NCI-H146 treated with DMSO at 0.1 percent for 48 hours (cell line): Measurements from ENCODE around the gene FURIN.
"Not testable (repeated sequence)": the region's sequence is repeated elsewhere in the genome, so short reads cannot be mapped to it uniquely, and the experiment has no call there.

Experiments
- DNase-seq: peaks from one replicate; lab custom pipeline; 2025; ENCODE audit not compliant: unreplicated experiment; lab: John Stamatoyannopoulos, UW

FURIN gene

DNA sequence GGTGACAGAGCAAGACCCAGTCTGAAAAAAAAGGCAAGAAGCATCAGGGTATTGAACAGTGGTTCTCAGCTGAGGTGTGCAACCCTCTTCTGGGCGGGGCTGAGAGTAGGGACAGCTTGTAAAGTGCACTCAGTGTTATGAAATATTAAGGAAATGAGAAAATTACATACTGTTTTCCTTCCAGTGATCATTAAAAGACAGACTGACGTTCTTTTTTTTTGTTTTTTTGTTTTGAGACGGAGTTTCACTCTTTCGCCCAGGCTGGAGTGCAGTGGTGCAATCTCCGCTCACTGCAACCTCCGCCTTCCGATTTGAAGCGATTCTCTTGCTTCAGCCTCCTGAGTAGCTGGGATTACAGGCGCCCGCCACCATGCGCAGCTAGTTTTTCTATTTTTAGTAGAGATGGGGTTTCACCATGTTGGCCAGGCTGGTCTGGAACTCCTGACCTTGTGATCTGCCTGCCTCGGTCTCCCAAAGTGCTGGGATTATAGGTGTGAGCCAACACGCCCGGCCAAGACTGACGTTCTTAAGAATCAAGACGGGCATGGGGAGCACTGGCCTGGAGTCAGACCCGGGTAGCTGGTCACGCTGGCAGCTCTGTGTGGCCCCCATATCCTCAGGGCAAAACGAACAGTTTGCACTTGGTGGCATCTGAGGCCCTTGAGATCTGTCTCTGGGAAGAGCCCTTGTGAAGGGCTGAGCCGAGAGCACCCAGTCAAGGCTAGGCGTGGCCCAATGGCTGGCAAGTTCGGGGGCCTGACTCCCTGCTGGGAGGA lies 46.1 kb downstream of the FURIN start:
- DNase-seq: no peak

DNA sequence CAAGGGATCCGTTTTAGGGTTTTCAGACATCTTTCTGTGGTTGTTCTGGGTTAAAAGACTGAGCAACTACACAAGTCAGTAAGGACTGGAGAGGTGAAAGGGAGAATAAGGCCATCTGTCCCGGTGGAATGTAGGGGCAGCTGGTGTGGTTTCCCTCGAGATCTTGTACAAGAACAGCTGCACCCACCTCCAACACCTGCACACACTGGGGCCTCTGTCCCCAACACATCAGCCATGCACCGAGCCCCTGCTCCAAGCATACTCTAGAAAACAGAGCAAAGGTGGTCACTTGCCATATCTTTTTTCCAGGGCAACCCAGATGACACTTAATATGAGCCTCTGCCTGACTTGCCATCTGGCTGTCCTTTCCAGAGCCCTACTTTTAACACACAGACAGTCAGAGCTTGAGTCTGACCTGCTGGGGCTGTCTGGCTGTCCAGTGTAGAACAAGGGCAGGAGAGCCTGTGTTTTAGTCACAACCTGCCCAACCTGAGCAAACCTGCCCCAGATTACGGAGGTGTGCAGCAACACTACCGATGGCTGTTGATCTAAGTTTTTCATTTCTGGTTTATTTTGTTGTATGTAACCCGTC lies 46.9 kb downstream of the FURIN start:
- no peak for DNase-seq

DNA sequence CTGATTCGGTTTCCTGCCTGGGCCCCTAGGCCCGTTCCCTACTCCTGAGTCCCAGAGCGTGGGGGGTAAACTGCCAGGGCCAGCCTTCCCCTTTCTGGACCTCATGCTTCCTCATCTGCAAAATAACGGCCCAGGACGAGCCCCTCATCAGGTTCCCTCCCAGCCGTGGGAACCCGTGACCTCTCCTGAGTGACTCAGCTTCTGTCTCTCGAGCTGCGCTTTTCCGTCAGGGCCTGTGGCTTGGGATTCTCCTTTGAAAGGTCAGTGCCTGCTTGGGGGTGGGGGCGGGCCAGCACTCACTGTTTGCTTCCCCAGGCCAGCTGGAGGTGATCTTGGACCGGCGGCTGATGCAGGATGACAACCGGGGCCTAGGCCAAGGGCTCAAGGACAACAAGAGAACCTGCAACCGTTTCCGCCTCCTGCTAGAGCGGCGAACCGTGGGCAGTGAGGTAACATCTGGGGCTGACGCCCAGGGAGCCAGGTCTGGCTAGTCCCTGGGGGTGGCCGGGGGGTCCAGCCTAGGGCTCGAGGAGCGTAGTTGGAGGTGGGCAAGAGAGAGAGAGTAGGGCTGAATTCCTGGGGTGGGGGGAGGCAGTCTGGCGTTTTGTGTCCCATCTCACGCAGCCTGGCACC lies 47.5 kb downstream of the FURIN start:
- DNase-seq: no peak

DNA sequence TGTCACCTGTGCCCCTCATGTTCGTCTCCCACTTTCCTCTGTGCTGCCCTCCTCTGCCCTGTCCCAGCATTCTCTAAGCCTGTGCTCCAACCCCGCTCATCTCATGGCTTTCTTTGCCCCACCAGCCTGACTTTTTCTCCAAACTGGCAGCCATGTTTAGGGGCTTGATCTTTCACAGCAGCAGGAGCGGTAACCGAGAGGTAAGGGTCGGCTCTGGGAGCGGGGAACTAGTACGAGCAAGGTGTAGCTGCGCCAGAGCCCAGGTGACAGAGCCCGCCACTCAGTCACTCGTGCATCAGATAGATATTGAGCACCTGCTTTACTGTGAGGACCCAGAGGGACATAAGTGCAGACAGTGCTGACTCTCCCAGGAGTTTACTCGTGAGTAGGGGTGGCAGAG lies 48.1 kb downstream of the FURIN start:
- no peak for DNase-seq

DNA sequence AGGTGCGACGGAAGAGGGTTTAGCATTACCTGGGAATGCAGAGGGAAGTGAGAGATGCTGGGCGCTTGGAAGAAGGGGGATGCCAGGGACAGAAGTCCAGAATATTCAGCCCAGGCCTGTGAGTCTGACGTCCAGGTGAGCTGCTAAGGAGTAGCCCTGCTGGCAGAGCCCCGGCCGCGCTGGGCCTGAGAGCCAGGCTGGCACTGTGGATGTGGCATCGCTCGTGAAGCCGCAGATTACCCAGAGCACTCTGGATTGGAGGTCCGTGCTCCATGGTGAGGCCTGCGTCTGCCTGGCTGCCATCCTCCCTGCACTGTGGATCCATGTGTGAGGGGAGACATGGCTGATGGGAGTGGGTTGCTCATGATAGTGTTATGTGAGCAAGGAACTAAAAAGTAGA lies 49.2 kb downstream of the FURIN start:
- no peak for DNase-seq

DNA sequence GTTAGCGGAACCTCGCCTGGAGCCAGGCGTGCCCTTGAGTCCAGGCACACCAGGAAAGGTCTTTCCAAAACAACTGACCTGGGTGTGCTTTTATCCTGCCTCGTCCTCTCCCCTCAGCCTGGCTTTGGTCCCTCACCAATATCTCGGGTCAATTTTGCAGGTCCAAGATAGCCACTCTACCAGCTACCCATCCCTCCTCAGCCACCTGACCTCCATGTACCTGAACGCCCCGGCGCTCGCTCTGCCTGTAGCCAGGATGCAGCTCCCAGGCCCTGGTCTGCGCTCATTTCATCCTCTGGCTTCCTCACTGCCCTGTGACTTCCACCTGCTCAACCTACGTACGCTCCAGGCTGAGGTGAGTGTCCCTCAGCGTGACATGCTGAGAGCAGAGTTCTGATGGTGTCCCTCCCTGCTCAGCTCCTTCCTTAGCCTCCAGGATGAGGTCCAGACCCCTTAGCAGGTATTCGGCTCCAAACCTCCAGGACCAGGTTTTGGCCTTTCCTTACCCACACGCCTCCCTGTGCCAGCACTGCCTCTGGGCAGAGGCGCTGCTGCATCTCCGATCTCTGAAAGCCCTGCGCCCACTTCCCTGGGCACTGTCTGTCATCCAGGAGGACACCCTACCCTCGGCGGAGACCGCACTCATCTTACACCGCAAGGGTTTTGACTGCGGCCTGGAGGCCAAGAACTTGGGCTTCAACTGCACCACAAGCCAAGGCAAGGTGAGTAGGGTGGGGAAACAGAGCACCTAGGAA lies 49.8 kb downstream of the FURIN start:
- no peak for DNase-seq

DNA sequence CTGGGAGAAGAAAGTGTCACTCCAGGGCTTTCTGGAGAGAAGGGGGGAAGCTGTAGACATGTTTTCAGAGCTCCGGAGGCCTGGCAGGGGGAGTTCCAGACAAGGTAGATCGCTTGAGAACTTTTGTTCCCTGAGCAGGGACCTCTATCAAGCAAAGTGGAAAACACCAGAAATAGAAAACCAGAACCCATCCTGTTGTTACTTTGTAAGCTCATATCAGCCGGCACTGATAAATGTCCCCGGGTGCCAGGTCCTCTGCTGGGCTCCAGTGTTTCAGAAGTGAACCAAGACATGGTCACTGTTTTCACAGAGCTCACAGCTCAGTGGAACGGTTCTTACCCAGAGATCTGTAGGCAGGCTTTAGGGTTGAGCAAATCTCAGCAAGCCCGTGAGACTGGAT lies 50.4 kb downstream of the FURIN start:
- no peak for DNase-seq

DNA sequence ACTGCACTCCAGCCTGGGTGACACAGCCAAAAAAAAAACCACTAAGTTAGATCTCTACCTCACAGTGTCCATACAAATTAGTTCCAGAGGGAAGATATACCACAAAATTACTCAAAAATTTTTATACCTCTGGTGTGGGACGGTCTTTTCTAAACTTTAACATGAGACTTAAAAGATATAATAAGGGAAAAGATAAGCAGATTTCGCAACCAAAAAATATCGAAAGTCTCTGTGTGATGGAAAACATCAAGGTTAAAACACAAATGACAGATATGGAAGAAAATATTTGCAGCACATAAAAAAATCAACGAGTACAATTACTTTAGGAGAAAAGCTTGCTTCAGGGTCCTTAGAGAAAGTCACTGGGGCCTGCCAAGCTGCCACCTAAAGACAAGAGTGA lies 53.5 kb downstream of the FURIN start:
- DNase-seq: no peak

DNA sequence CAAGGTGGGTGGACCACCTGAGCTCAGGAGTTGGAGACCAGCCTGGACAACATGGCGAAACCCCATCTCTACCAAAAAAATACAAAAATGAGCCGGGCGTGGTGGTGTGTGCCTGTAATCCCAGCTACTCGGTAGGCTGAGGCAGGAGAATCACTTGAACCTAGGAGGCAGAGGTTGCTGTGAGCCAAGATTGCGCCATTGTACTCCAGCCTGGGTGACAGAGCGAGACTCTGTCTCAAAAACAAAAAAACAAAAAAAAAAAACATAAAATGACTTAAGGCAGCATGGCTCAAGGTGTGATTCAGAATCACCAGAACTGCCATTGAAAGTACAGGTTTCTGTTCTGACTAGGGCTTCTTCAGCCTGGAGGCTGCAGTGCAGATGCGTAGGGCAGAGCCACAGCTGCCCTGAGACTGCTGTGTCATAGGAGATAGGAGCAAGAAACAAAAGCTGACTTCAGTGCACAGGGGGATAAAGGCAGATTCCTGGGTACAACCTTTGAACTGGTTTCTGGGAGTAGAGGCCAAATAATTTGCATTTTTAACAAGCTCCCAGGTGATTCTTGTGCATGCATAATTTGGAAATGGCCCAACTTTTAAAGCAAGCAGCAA lies 54.4 kb downstream of the FURIN start:
- not testable (repeated sequence) for DNase-seq

DNA sequence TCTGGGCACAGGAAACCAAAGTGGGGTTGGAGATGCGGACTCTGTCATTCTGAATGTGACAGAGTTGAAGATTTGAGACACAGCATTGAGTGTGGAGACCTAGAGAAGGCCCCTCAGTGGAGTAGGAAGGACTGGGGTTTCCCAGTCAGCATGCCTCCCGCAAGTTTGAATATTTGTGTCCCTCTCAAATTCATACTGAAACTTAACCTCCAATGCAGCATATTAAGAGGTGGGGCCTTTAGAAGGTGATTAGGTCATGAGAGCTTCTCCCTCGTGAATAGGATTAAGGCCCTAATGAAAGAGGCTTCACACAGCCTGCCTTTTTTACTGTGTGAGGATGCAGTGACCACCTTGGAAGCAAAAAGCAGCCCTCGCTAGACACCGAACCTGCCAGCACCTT lies 56.0 kb downstream of the FURIN start:
- DNase-seq: no peak

DNA sequence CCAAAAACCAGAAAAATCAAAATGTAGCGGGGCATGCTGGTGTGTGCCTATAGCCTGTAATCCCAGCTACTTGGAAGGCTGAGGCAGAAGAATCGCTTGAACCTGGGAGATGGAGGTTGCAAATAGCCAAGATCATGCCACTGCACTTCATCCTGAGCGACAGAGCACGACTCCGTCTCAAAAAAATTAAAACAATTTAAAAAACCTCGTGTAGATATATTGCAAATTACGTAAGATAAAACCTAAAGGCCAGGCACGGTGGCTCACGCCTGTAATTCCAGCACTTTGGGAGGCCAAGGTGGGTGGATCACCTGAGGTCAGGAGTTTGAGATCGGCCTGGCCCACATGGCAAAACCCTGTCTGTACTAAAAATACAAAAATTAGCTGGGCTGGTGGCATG lies 58.4 kb downstream of the FURIN start:
- DNase-seq: not testable (repeated sequence)

DNA sequence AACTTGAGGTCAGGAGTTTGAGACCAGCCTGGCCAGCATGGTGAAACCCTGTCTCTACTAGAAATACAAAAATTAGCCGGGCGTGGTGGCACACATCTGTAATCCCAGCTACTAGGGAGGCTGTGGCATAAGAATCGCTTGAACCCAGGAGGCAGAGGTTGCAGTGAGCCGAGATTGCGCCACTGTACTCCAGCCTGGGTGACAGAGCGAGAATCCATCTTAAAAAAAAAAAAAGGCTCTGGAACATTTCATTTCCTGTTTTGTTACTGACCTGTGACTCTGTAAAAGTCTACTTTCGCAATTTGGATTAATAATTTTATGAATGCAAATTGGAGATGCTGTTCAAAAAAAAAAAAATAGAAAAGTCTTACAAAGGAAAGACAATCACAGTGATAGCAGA lies 59.7 kb downstream of the FURIN start:
- not testable (repeated sequence) for DNase-seq

DNA sequence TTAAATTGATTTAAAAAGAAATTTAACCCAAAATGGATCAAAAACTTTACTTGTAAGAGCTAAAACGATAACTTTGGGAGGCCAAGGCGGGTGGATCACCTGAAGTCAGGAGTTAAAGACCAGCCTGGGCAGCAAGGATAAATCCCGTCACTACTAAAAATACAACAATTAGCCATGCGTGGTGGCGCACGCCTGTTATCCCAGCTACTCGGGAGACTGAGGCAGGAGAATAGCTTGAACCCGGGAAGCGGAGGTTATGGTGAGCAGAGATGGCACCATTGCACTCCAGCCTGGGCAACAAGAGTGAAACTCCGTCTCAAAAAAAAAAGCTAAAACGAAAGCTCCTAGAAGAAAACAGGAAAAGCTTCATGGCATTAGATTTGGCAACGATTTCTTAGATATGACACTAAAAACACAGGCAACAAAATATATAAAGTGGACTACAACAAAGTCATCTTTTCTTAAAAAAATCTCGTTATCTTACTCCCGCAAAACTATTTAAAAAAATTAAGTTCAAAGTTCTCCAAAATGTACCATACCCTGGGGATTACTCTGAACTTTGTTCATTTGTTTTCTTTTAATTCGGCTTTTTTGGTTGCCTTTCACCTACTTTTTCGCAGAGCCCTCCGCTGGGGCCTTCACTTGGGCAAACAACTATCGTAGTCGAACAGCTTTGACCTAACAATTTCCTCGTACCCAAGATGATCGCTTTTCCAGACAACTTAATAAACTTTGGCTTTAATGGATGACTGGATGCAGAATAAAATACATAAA lies 61.0 kb downstream of the FURIN start:
- DNase-seq: no peak

DNA sequence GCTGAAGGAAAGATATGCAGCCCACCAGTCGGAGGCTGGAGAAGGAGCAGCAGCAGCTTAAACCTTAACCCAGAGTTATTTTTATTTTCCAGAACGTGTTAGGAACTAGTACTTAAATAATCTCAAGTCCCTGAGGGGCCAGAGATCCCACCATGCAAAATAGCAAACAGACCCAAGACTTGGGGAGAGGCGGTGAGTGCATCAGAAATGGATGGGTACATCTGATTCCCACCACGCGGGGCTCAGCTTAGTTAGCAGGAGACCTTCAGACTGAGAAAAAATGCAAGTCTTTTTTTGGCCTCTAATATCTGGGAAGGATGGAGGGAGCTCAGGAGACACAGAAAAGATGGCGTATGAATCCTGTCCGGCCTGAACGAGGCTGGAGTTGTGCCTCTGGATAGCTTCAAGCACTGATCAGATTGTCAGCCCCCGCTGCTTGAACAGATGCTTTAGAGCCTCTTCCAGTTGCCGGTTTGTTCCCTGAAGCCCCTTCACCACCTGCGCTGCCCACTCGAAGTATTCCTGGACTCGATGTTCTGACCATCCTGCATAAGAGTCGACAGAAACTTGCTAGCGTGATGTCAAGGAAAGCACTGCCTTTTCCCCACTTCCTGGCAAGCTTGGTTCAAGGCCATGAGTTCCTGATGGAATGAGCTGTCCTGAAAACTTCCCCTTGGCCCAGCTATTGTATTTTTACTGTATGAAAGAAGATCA lies 62.6 kb downstream of the FURIN start:
- no peak for DNase-seq

DNA sequence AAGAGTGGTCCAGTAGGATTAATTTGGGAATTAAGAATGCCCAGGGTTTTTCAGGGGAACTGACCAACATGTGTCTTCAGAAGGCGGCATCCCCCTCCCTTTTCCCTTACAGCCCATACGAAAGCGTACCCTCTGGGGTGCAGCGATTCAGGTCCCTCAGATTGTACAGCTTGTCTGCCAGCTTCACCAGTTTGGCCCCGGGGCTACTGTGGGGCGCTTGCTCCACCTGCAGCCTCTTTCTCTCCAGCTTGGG lies 63.1 kb downstream of the FURIN start:
- DNase-seq: no peak

DNA sequence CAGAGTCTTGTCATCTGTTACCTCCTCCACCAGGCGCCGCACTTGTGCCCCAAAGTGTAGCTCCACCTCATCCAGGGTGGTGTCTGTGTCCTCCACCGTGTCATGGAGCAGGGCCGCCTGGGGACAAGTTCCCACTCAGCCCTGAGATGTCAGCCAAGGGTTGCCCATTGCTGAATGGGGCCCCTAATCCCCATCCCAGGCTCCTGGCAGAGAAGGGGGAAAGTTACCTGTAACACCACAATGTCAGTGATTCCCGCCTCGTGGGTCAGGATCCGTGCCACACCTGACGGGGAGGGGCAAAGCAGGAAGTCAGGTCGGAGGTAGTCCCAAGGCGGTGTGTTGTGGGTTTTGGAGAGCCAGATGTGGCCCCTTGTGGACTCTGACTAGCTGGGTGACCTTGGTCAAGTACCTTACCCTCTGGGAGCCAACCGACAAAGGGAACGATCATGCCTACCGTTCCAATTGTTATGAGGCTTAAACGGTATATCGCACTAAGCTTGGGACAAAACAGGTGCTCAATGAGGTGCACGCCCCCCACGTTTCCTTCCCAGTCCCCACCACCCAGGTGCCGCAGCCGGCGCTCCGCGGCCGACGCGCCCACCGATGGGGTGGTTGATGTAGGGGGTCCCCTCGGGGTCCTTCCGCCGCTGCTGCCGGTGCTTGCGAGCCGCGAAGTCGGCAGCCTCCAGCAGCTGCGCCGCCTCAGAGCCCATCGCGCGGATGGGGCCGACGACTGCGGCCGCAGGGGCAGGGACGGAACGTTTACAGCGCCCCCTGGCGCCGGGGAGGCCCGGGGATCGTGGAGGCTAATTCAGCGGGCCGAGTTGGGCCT lies 63.7 kb downstream of the FURIN start, which contains the start of gene HDDC3:
Gene HDDC3, minus strand, starts transcription at position 722 of the 832 bp plus-strand sequence. Its CDS starts 9 bp downstream, at position 713.
- peak; percentile 52 for DNase-seq

DNA sequence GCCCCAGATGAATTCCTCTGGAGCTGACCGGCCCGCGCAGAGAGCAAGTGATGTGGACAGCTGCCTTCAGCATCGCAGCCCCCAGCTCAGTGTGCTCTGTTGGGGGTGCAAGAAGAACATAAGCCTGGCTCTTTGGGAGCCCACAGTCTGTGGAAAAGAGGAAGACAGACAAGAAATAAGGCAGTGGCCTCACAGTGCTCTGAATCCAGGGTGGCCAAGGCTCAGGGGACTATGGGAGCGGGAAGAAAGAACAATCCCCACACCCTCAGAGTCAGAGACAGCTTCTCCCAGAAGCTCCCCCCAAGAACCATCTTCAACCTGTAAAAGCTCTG lies 64.2 kb downstream of the FURIN start:
- no peak for DNase-seq
